ENCODE measurements around the gene GLRX3. TPM values are rescaled to one million over a fixed set of nuclear protein-coding genes. Genes with fewer than 3 reads are reported as not detected.
A peak's percentile ranks its signal among the peaks of the same experiment; 100 is the strongest.
"Not testable (repeated sequence)": the region's sequence is repeated elsewhere in the genome, so short reads cannot be mapped to it uniquely, and the experiment has no call there.

Gene GLRX3
- total RNA-seq (10 to 100 TPM; 30.1 to 72.9 (median 37.0) TPM), polyA plus RNA-seq (10 to 100 TPM; 69.8 to 74.7 TPM), total RNA-seq (27.1 reads per million, percentile 57 among the genes with 10 or more reads in this experiment)

DNA sequence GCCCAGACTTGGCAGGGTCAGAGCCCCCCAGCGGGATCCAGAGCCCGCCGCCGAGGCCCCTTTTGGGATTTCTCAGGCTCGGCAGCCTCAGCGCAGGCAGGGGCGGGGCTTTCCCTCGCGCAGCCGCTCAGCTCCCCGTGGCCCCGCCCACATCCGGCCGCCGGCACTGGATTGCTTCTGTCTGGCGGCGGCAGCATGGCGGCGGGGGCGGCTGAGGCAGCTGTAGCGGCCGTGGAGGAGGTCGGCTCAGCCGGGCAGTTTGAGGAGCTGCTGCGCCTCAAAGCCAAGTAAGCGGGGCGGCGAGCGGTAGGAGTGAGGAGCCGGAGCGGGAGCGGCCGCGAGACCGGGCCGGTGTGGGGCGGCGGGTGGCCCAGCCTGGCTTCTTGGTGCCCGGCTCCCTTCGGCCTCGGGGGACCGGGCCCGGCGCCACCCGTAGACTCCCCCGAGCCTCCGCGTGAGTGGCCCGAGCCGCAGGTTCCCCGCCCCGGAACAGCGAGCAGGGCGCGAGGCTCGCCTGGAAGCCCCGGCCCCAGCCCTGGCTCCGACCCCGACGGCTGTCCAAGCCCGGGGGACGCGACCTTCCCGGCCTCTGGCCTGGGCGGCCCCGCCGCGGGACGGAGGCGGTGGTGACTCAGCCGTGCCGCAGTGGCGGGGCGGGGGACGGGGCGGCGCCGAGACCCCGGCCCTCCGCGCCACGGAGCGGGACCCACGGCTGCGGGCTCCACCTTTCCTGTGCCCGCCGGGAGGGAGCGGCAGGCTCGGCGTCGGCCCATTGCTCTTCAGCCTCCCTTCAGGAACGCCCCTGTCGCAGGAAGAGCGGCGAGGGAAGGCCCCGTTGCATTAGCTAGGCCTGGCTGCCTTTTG is at the start of gene GLRX3:
GLRX3 (plus strand) TSS at position 166 of the 864 bp plus-strand sequence; CDS start at position 196, 30 bp downstream.
- Histone ChIP-seq H3K4me3 (ENCODE audit: low read length) (peak within 1 kb of the TSS; percentile 63), H3K27me3 (ENCODE audit: control insufficient read depth in 2 of 2, insufficient read depth in 2 of 2, low read length in 2 of 2) (no peaks in the 10 kb centered on the region), H3K4me1 (ENCODE audit: control insufficient read depth in 2 of 2, insufficient read depth in 2 of 2, low read length in 2 of 2) (peaks cover 23 to 32% of the 10 kb centered on the region in 2 donors), H3K27ac (ENCODE audit: low read depth, low read length) (peak within 1 kb of the TSS; percentile 86), H3K9me3 (ENCODE audit: control insufficient read depth in 2 of 3, low read length in 3 of 3) (no peaks in the 10 kb centered on the region), H3K36me3 (ENCODE audit: control insufficient read depth in 2 of 3, insufficient read depth in 3 of 3, low read length in 3 of 3) (no peaks in the 10 kb centered on the region)
- Mint-ChIP-seq H3K27me3 (peaks cover 0 to 13% (median 6%) of the 10 kb centered on the region in 5 donors), H3K36me3 (peaks cover 0 to 5% (median 4%) of the 10 kb centered on the region in 5 donors), H3K9me3 (no peaks in the 10 kb centered on the region), H3K4me1 (peaks cover 28 to 50% (median 46%) of the 10 kb centered on the region in 7 donors), H3K4me3 (peak within 1 kb of the TSS; percentile 81 to 95 (median 90)), H3K27ac (peak within 1 kb of the TSS in 7 of 9 donors; percentile 48 to 93 (median 85))
- intact Hi-C loops (cut with micrococcal nuclease) = loop anchor here (1.0 to 5.0 kb wide), 8 partner anchors 8 to 670 kb away; partner anchors contain the start of genes MGMT (in 2 of the 2) and C10orf143 (in 1 of the 2)
- ATAC-seq (peak; percentile 99), DNase-seq (peak; percentile 79 to 95 (median 87))
- ChIA-PET CTCF (interaction anchor here (0.8 to 1.1 kb wide), 3 partner anchors 9 to 41 kb away, joined by 3 to 15 read pairs (median 3); partner anchors contain the start of gene C10orf143), POLR2A (interaction anchor here (0.6 to 4.0 kb wide), 7 partner anchors 17 to 1105 kb away, joined by 3 to 74 read pairs (median 4); partner anchors contain the start of genes C10orf143 and MGMT)

DNA sequence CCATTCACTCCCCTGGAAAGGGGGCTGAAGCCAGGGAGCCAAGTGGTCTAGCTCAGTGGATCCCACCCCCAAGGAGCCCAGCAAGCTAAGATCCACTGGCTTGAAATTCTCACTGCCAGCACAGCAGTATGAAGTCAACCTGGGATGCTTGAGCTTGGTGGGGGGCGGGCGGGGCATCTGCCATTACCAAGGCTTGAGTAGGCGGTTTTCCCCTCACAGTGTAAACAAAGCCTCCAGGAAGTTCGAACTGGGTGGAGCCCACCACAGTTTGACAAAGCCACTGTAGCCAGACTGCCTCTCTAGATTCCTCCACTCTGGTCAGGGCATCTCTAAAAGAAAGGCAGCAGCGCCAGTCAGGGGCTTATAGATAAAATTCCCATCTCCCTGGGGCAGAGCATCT is 45.6 kb upstream of the GLRX3 start:
- H3K4me3 ChIP-seq (ENCODE audit: low read length); H3K4me3 Mint-ChIP-seq; H3K27ac ChIP-seq (ENCODE audit: low read depth, low read length); H3K36me3 ChIP-seq (ENCODE audit: control insufficient read depth in 2 of 3, insufficient read depth in 3 of 3, low read length in 3 of 3); H3K4me1 ChIP-seq (ENCODE audit: control insufficient read depth in 2 of 2, insufficient read depth in 2 of 2, low read length in 2 of 2); H3K9me3 ChIP-seq (ENCODE audit: control insufficient read depth in 2 of 3, low read length in 3 of 3); H3K27ac Mint-ChIP-seq; H3K27me3 Mint-ChIP-seq; CTCF ChIA-PET; intact Hi-C loops (cut with micrococcal nuclease); DNase-seq; ATAC-seq; H3K27me3 ChIP-seq (ENCODE audit: control insufficient read depth in 2 of 2, insufficient read depth in 2 of 2, low read length in 2 of 2): not testable (repeated sequence)
- POLR2A ChIA-PET = interaction anchor here (0.8 kb wide), 1 partner anchor 20 kb away, joined by 3 read pairs; the partner anchor contains the start of gene C10orf143
- H3K4me1 Mint-ChIP-seq = peaks cover 0 to 20% (median 5%) of the 10 kb centered on the region in 7 donors
- H3K9me3 Mint-ChIP-seq = peaks cover 4 to 20% (median 11%) of the 10 kb centered on the region in 11 donors
- peaks cover 17 to 83% (median 62%) of the 10 kb centered on the region in 5 donors for H3K36me3 Mint-ChIP-seq

- no peaks in the 10 kb centered on the region for H3K27me3 ChIP-seq (ENCODE audit: control insufficient read depth in 2 of 2, insufficient read depth in 2 of 2, low read length in 2 of 2)
- H3K27ac Mint-ChIP-seq = no peak overlapping the region
- intact Hi-C loops (cut with micrococcal nuclease) = no loop called here
- ChIA-PET POLR2A (interaction anchor here (0.6 to 1.4 kb wide), 3 partner anchors 10 to 38 kb away, joined by 3 to 6 read pairs (median 3); partner anchors contain the start of gene C10orf143), CTCF (interaction anchor here (0.8 kb wide), 1 partner anchor 43 kb away, joined by 3 read pairs; no protein-coding TSS in a partner anchor)
- no peaks in the 10 kb centered on the region for H3K9me3 ChIP-seq (ENCODE audit: control insufficient read depth in 2 of 3, low read length in 3 of 3)
- no peak overlapping the region for H3K27ac ChIP-seq (ENCODE audit: low read depth, low read length)
- H3K36me3 ChIP-seq (ENCODE audit: control insufficient read depth in 2 of 3, insufficient read depth in 3 of 3, low read length in 3 of 3) = peaks cover 0 to 2% (median 0%) of the 10 kb centered on the region in 3 experiments
- DNase-seq = no peak
- no peaks in the 10 kb centered on the region for H3K4me1 Mint-ChIP-seq
- H3K9me3 Mint-ChIP-seq = peaks cover 0 to 5% (median 0%) of the 10 kb centered on the region in 11 donors
- no peaks in the 10 kb centered on the region for H3K4me1 ChIP-seq (ENCODE audit: control insufficient read depth in 2 of 2, insufficient read depth in 2 of 2, low read length in 2 of 2)
- H3K27me3 Mint-ChIP-seq = no peaks in the 10 kb centered on the region
- peaks cover 0 to 35% (median 4%) of the 10 kb centered on the region in 5 donors for H3K36me3 Mint-ChIP-seq
- ATAC-seq = no peak
- no peak overlapping the region for H3K4me3 ChIP-seq (ENCODE audit: low read length)
- H3K4me3 Mint-ChIP-seq = no peak overlapping the region
Measured at GRCh38 chr10:130099344-130099743, 36.8 kb upstream of the GLRX3 start.

DNA sequence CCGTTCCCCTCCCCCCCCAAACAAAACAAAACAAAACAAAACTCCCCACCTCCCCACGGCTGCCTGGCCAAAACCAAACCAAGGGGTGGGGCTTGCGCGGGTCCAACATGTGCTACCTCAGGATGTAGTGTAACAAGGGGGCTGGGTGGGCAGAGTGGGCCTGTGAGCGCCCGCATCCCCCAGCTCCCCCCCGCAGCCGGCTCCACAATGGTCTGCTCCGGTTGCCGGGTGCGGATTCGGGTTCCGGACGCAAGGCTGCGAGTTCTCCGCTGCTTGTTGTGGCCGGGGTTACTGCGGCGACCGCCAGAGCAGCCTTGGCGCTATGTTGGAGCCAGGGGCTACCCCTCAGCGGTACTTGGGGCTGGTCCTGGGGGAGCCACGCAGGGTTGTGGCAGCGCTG is 30.5 kb upstream of the GLRX3 start:
- H3K9me3 Mint-ChIP-seq = no peaks in the 10 kb centered on the region
- intact Hi-C loops (cut with micrococcal nuclease) = no loop called here
- CTCF ChIA-PET = no interaction called here
- ATAC-seq (no peak), DNase-seq (no peak)
- H3K36me3 ChIP-seq (ENCODE audit: control insufficient read depth in 2 of 3, insufficient read depth in 3 of 3, low read length in 3 of 3) = peaks cover 0 to 2% (median 0%) of the 10 kb centered on the region in 3 experiments
- H3K4me1 ChIP-seq (ENCODE audit: control insufficient read depth in 2 of 2, insufficient read depth in 2 of 2, low read length in 2 of 2) = peaks cover 11 to 14% of the 10 kb centered on the region in 2 donors
- POLR2A ChIA-PET = no interaction called here
- no peak overlapping the region for H3K4me3 Mint-ChIP-seq
- H3K27ac ChIP-seq (ENCODE audit: low read depth, low read length) = no peak overlapping the region
- H3K27me3 Mint-ChIP-seq = no peaks in the 10 kb centered on the region
- H3K9me3 ChIP-seq (ENCODE audit: control insufficient read depth in 2 of 3, low read length in 3 of 3) = no peaks in the 10 kb centered on the region
- no peaks in the 10 kb centered on the region for H3K27me3 ChIP-seq (ENCODE audit: control insufficient read depth in 2 of 2, insufficient read depth in 2 of 2, low read length in 2 of 2)
- H3K4me3 ChIP-seq (ENCODE audit: low read length) = no peak overlapping the region
- peaks cover 21 to 44% (median 37%) of the 10 kb centered on the region in 7 donors for H3K4me1 Mint-ChIP-seq
- peaks cover 0 to 20% (median 0%) of the 10 kb centered on the region in 5 donors for H3K36me3 Mint-ChIP-seq
- H3K27ac Mint-ChIP-seq = peak overlapping the region in 1 of 9 donors; percentile 48

GRCh38 chr10:130108146-130108545 is 28.0 kb upstream of the GLRX3 start:
- peaks cover 19 to 21% of the 10 kb centered on the region in 2 donors for H3K4me1 ChIP-seq (ENCODE audit: control insufficient read depth in 2 of 2, insufficient read depth in 2 of 2, low read length in 2 of 2)
- POLR2A ChIA-PET; H3K4me3 ChIP-seq (ENCODE audit: low read length); H3K9me3 ChIP-seq (ENCODE audit: control insufficient read depth in 2 of 3, low read length in 3 of 3); H3K9me3 Mint-ChIP-seq; H3K36me3 ChIP-seq (ENCODE audit: control insufficient read depth in 2 of 3, insufficient read depth in 3 of 3, low read length in 3 of 3); intact Hi-C loops (cut with micrococcal nuclease); H3K27me3 Mint-ChIP-seq; H3K27ac ChIP-seq (ENCODE audit: low read depth, low read length); ATAC-seq; DNase-seq; H3K27me3 ChIP-seq (ENCODE audit: control insufficient read depth in 2 of 2, insufficient read depth in 2 of 2, low read length in 2 of 2): not testable (repeated sequence)
- H3K4me1 Mint-ChIP-seq = peaks cover 27 to 64% (median 51%) of the 10 kb centered on the region in 7 donors
- CTCF ChIA-PET = interaction anchor here (4.0 kb wide), 1 partner anchor 19 kb away, joined by 19 read pairs; no protein-coding TSS in a partner anchor
- peak overlapping the region in 1 of 9 donors; percentile 69 for H3K27ac Mint-ChIP-seq
- H3K4me3 Mint-ChIP-seq = peak overlapping the region in 4 of 10 donors; percentile 25 to 91 (median 50)
- peaks cover 0 to 18% (median 0%) of the 10 kb centered on the region in 5 donors for H3K36me3 Mint-ChIP-seq

GRCh38 chr10:130108934-130109604 is 27.1 kb upstream of the GLRX3 start:
- H3K27ac ChIP-seq (ENCODE audit: low read depth, low read length) = peak overlapping the region; percentile 88
- peaks cover 0 to 2% (median 0%) of the 10 kb centered on the region in 11 donors for H3K9me3 Mint-ChIP-seq

More at GRCh38 chr10:130108934-130109604, 27.1 kb upstream of the GLRX3 start:
- Mint-ChIP-seq H3K27ac (peak overlapping the region in 7 of 9 donors; percentile 10 to 96 (median 60)), H3K27me3 (no peaks in the 10 kb centered on the region), H3K4me1 (peaks cover 27 to 67% (median 53%) of the 10 kb centered on the region in 7 donors), H3K4me3 (peak overlapping the region; percentile 25 to 99 (median 68)), H3K36me3 (peaks cover 0 to 13% (median 0%) of the 10 kb centered on the region in 5 donors)
- ChIA-PET POLR2A (interaction anchor here (0.8 to 3.7 kb wide), 9 partner anchors 10 to 1073 kb away, joined by 3 to 74 read pairs (median 15); partner anchors contain the start of genes GLRX3 and MGMT), CTCF (interaction anchor here (0.6 to 4.0 kb wide), 8 partner anchors 18 to 1077 kb away, joined by 3 to 19 read pairs (median 5); partner anchors contain the start of gene GLRX3)
- no peak overlapping the region for H3K4me3 ChIP-seq (ENCODE audit: low read length)
- ATAC-seq (no peak), DNase-seq (no peak)
- intact Hi-C loops (cut with micrococcal nuclease) = loop anchor here in 1 of 2 donors (1.0 kb wide), 3 partner anchors 70 to 146 kb away; no protein-coding TSS in a partner anchor
- no peaks in the 10 kb centered on the region for H3K27me3 ChIP-seq (ENCODE audit: control insufficient read depth in 2 of 2, insufficient read depth in 2 of 2, low read length in 2 of 2)
- H3K9me3 ChIP-seq (ENCODE audit: control insufficient read depth in 2 of 3, low read length in 3 of 3) = no peaks in the 10 kb centered on the region
- no peaks in the 10 kb centered on the region for H3K36me3 ChIP-seq (ENCODE audit: control insufficient read depth in 2 of 3, insufficient read depth in 3 of 3, low read length in 3 of 3)
- peaks cover 19 to 21% of the 10 kb centered on the region in 2 donors for H3K4me1 ChIP-seq (ENCODE audit: control insufficient read depth in 2 of 2, insufficient read depth in 2 of 2, low read length in 2 of 2)

Measured in naive thymus-derived CD4-positive, alpha-beta T cell (primary cell).